HFFc6 (cell line): ENCODE data around the gene LRRC26. TPM values are rescaled to one million over a fixed set of nuclear protein-coding genes. Genes with fewer than 3 reads are reported as not detected.
"Not testable (repeated sequence)": the region's sequence is repeated elsewhere in the genome, so short reads cannot be mapped to it uniquely, and the experiment has no call there.

Experiments
- DNase-seq: peaks from one replicate; pipeline ENCODE4 v3.0.0-alpha.2; 2018
- H3K27ac Mint-ChIP-seq: 2 replicates; pipeline ENCODE4 v1.8.0; 2020; ENCODE audit warnings: mild to moderate bottlenecking, mixed read lengths
- H3K27me3 Mint-ChIP-seq: 2 replicates; pipeline ENCODE4 v1.8.0; 2021; ENCODE audit warnings: mild to moderate bottlenecking, moderate library complexity, mixed read lengths; ENCODE audit not compliant: insufficient read depth
- H3K36me3 Mint-ChIP-seq: 2 replicates; pipeline ENCODE4 v1.8.0; 2021; ENCODE audit warnings: low read depth, mixed read lengths
- H3K4me1 Mint-ChIP-seq: 2 replicates; pipeline ENCODE4 v1.8.0; 2020; ENCODE audit warnings: low read depth, mixed read lengths
- H3K4me3 Mint-ChIP-seq: 2 replicates; pipeline ENCODE4 v1.8.0; 2020; ENCODE audit warnings: mild to moderate bottlenecking, moderate library complexity, mixed read lengths
- H3K9me3 Mint-ChIP-seq: 2 replicates; pipeline ENCODE4 v1.8.0; 2020; ENCODE audit warnings: mild to moderate bottlenecking, mixed read lengths
- CTCF ChIP-seq: fragments of 200-600 bp; sonication (generic); IDR thresholded peaks from 2 replicates; pipeline ENCODE4 v1.5.0; 2021; ENCODE audit warnings: antibody characterized with exemption, mild to moderate bottlenecking
- microRNA-seq: library from miRNA; unstranded; fragments of <30 nt; microRNA quantifications from one replicate; pipeline ENCODE4, GENCODE V29; 2019
- total RNA-seq, 6 experiments: library from RNA; stranded (reverse); fragmentation: NEBNext Ultra II Directional; extraction: Animal tissue kit (Norgen Biotek cat#: 25700); gene quantifications; 2 replicates in 1 of 6; 3 replicates in 5 of 6; pipeline ENCODE4 v1.2.3, GENCODE V29; 2021

The LRRC26 gene
- total RNA-seq, 6 experiments from 2014 or later, result not detected

- TF ChIP-seq CTCF, result no peak
- Mint-ChIP-seq H3K9me3 (no peaks in the 10 kb centered on the region), H3K27ac (peak overlapping the region; percentile 48), H3K27me3 (no peaks in the 10 kb centered on the region; the same call in none of the 2 replicates), H3K36me3 (peaks cover 10% of the 10 kb centered on the region), H3K4me3 (peak overlapping the region; percentile 88), H3K4me1 (peaks cover 22% of the 10 kb centered on the region)
- no peak for DNase-seq
Measured at GRCh38 chr9:137127301-137128157, 42.3 kb downstream of the LRRC26 start.

GRCh38 chr9:137126786-137127185, 43.1 kb downstream of the LRRC26 start:
- Mint-ChIP-seq H3K4me3 (no peak overlapping the region), H3K36me3 (peaks cover 10% of the 10 kb centered on the region), H3K4me1 (peaks cover 27% of the 10 kb centered on the region), H3K27ac (peak overlapping the region; percentile 48), H3K27me3 (no peaks in the 10 kb centered on the region; the same call in none of the 2 replicates), H3K9me3 (no peaks in the 10 kb centered on the region)
- no peak for TF ChIP-seq CTCF
- DNase-seq, result no peak

- not testable (repeated sequence) for H3K36me3 Mint-ChIP-seq, H3K4me3 Mint-ChIP-seq, DNase-seq, H3K9me3 Mint-ChIP-seq, H3K27me3 Mint-ChIP-seq, H3K27ac Mint-ChIP-seq
- H3K4me1 Mint-ChIP-seq, result peaks cover 27% of the 10 kb centered on the region
Measured at GRCh38 chr9:137123952-137124462, 45.8 kb downstream of the LRRC26 start.

- H3K36me3 Mint-ChIP-seq, result peaks cover 5% of the 10 kb centered on the region
- no peak for TF ChIP-seq CTCF
- H3K9me3 Mint-ChIP-seq, result no peaks in the 10 kb centered on the region
- no peak overlapping the region for H3K4me3 Mint-ChIP-seq
- no peaks in the 10 kb centered on the region; the same call in none of the 2 replicates for H3K27me3 Mint-ChIP-seq
- H3K4me1 Mint-ChIP-seq, result peaks cover 22% of the 10 kb centered on the region
- no peak overlapping the region for H3K27ac Mint-ChIP-seq
- DNase-seq, result no peak
Measured at GRCh38 chr9:137123468-137123837, 46.4 kb downstream of the LRRC26 start.

- peaks cover 17% of the 10 kb centered on the region for H3K4me1 Mint-ChIP-seq
- not testable (repeated sequence) for H3K36me3 Mint-ChIP-seq
Measured at GRCh38 chr9:137122796-137123467, 46.9 kb downstream of the LRRC26 start.

GRCh38 chr9:137121927-137122795, 47.7 kb downstream of the LRRC26 start:
- not testable (repeated sequence) for DNase-seq, H3K27me3 Mint-ChIP-seq, H3K27ac Mint-ChIP-seq, H3K9me3 Mint-ChIP-seq, H3K4me3 Mint-ChIP-seq, H3K36me3 Mint-ChIP-seq
- H3K4me1 Mint-ChIP-seq, result peaks cover 11% of the 10 kb centered on the region

More at GRCh38 chr9:137122796-137123467, 46.9 kb downstream of the LRRC26 start:
- H3K4me3 Mint-ChIP-seq, H3K9me3 Mint-ChIP-seq, H3K27me3 Mint-ChIP-seq, H3K27ac Mint-ChIP-seq, DNase-seq: not testable (repeated sequence)

Small RNAs within 50 kb of the gene (microRNA-seq; reads per million reads assigned to microRNA genes)
- not detected for gene MIR3621

Other genes starting within 250 kb of the LRRC26 start
- 100 to 1,000 TPM in 1 of 6 experiments, 10 to 100 TPM in 5; 89.1 to 102 (median 94.4) TPM for gene FBXW5, start 225.3 kb downstream of the LRRC26 start, total RNA-seq
- gene C8G, start 224.8 kb downstream of the LRRC26 start, total RNA-seq, result 1 to 10 TPM in 3 of 6 experiments, under 1 TPM in 3; 0.51 to 1.8 (median 0.97) TPM
- under 1 TPM in 2 of 6 experiments, not detected in 4; 0.14 to 0.31 TPM for gene LCN12, start 217.8 kb downstream of the LRRC26 start, total RNA-seq
- not detected for gene PTGDS, start 192.5 kb downstream of the LRRC26 start, total RNA-seq
- gene LCNL1, start 187.1 kb downstream of the LRRC26 start, total RNA-seq, result not detected
- gene PAXX, start 177.6 kb downstream of the LRRC26 start, total RNA-seq, result 10 to 100 TPM; 26.0 to 42.6 (median 29.0) TPM
- 10 to 100 TPM in 2 of 6 experiments, 1 to 10 TPM in 4; 2.7 to 14.6 (median 4.0) TPM for gene CLIC3, start 173.5 kb downstream of the LRRC26 start, total RNA-seq
- gene ABCA2, start 141.8 kb downstream of the LRRC26 start, total RNA-seq, result 10 to 100 TPM; 18.3 to 36.3 (median 23.6) TPM
- gene FUT7, start 138.0 kb downstream of the LRRC26 start, total RNA-seq, result not detected
- 100 to 1,000 TPM; 112 to 197 (median 119) TPM for gene NPDC1, start 123.9 kb downstream of the LRRC26 start, total RNA-seq
- under 1 TPM in 3 of 6 experiments, not detected in 3; 0.12 to 0.28 (median 0.16) TPM for gene ENTPD2, start 116.0 kb downstream of the LRRC26 start, total RNA-seq
- gene SAPCD2, start 99.5 kb downstream of the LRRC26 start, total RNA-seq, result 10 to 100 TPM in 5 of 6 experiments, 1 to 10 TPM in 1; 7.7 to 14.8 (median 11.3) TPM
- 10 to 100 TPM in 5 of 6 experiments, 1 to 10 TPM in 1; 9.4 to 13.1 (median 10.6) TPM for gene UAP1L1, start 92.5 kb downstream of the LRRC26 start, total RNA-seq
- gene MAN1B1, start 83.1 kb downstream of the LRRC26 start, total RNA-seq, result 10 to 100 TPM; 70.1 to 90.2 (median 77.6) TPM
- gene DPP7, start 55.3 kb downstream of the LRRC26 start, total RNA-seq, result 10 to 100 TPM; 47.5 to 90.2 (median 51.1) TPM
- 1 to 10 TPM in 1 of 6 experiments, under 1 TPM in 2, not detected in 3; 0.51 to 1.1 (median 0.66) TPM for gene GRIN1, start 30.9 kb downstream of the LRRC26 start, total RNA-seq
- gene TMEM210, start 2.0 kb upstream of the LRRC26 start, total RNA-seq, result not detected
- gene ANAPC2, start 18.5 kb upstream of the LRRC26 start, total RNA-seq, result 10 to 100 TPM; 34.8 to 41.5 (median 37.4) TPM
- 10 to 100 TPM; 76.7 to 82.8 (median 82.1) TPM for gene SSNA1, start 18.6 kb upstream of the LRRC26 start, total RNA-seq
- 10 to 100 TPM in 4 of 6 experiments, 1 to 10 TPM in 2; 9.9 to 18.1 (median 13.3) TPM for gene TPRN, start 30.7 kb upstream of the LRRC26 start, total RNA-seq
- 10 to 100 TPM; 38.7 to 47.4 (median 40.1) TPM for gene TMEM203, start 35.6 kb upstream of the LRRC26 start, total RNA-seq
- 10 to 100 TPM; 13.1 to 17.3 (median 16.6) TPM for gene NDOR1, start 35.6 kb upstream of the LRRC26 start, total RNA-seq
- gene RNF208, start 52.2 kb upstream of the LRRC26 start, total RNA-seq, result 1 to 10 TPM; 2.5 to 3.8 (median 3.4) TPM
- under 1 TPM; 0.41 to 0.97 (median 0.68) TPM for gene CYSRT1, start 55.1 kb upstream of the LRRC26 start, total RNA-seq
- gene RNF224, start 57.5 kb upstream of the LRRC26 start, total RNA-seq, result not detected
- not detected for gene SLC34A3, start 60.9 kb upstream of the LRRC26 start, total RNA-seq
- gene TUBB4B, start 71.2 kb upstream of the LRRC26 start, total RNA-seq, result 100 to 1,000 TPM; 415 to 760 (median 681) TPM
- gene STPG3, start 81.2 kb upstream of the LRRC26 start, total RNA-seq, result not detected
- 10 to 100 TPM; 48.5 to 59.9 (median 52.7) TPM for gene NELFB, start 85.3 kb upstream of the LRRC26 start, total RNA-seq
- 10 to 100 TPM; 58.4 to 76.2 (median 62.2) TPM for gene TOR4A, start 107.7 kb upstream of the LRRC26 start, total RNA-seq
- gene NRARP, start 132.2 kb upstream of the LRRC26 start, total RNA-seq, result under 1 TPM in 5 of 6 experiments, not detected in 1; 0.09 to 0.36 (median 0.17) TPM